Measurements from ENCODE around the gene FCHSD1.

The FCHSD1 gene

DNA sequence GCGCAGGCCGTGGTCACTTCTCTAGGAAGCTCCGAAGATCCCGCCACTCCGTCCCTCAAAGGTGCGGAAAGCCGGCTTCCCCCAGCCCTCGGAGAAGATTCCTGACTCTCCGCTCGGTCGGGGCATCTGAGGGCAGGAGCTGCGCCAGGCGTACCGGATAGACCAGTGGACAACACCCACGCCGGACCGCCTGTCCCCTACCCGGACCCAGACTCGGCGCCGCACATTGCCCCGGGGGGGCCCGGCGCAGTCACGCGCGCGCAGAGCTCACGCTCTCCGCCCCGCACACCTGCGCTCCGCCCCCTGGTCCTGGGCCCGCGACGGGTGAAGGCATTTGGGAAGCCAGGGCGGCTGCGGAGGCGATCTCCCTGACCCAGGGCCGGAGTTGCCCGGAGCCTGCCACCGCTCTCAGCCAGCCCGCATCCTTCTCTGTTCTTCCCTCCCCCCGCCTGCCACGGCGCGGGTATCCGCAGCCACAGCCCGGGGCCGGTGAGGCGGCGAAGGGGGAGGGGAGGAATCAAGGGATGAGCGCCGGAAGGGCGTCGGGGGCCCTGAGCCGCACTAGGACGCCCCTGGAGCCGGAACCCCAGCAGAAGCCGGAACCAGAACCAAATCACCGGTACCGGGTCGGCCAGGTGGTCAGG lies 14.0 kb downstream of the FCHSD1 start:
- H3K4me3 ChIP-seq (ENCODE audit: low read depth, low read length), result peak overlapping the region; percentile 99
- TF ChIP-seq, protein P1, sequence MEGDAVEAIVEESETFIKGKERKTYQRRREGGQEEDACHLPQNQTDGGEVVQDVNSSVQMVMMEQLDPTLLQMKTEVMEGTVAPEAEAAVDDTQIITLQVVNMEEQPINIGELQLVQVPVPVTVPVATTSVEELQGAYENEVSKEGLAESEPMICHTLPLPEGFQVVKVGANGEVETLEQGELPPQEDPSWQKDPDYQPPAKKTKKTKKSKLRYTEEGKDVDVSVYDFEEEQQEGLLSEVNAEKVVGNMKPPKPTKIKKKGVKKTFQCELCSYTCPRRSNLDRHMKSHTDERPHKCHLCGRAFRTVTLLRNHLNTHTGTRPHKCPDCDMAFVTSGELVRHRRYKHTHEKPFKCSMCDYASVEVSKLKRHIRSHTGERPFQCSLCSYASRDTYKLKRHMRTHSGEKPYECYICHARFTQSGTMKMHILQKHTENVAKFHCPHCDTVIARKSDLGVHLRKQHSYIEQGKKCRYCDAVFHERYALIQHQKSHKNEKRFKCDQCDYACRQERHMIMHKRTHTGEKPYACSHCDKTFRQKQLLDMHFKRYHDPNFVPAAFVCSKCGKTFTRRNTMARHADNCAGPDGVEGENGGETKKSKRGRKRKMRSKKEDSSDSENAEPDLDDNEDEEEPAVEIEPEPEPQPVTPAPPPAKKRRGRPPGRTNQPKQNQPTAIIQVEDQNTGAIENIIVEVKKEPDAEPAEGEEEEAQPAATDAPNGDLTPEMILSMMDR (conservative IDR thresholded peaks at IDR 0.05; ENCODE audit: low read depth, low read length), result no peak
- DNase-seq (ENCODE audit: low read depth), result no peak

DNA sequence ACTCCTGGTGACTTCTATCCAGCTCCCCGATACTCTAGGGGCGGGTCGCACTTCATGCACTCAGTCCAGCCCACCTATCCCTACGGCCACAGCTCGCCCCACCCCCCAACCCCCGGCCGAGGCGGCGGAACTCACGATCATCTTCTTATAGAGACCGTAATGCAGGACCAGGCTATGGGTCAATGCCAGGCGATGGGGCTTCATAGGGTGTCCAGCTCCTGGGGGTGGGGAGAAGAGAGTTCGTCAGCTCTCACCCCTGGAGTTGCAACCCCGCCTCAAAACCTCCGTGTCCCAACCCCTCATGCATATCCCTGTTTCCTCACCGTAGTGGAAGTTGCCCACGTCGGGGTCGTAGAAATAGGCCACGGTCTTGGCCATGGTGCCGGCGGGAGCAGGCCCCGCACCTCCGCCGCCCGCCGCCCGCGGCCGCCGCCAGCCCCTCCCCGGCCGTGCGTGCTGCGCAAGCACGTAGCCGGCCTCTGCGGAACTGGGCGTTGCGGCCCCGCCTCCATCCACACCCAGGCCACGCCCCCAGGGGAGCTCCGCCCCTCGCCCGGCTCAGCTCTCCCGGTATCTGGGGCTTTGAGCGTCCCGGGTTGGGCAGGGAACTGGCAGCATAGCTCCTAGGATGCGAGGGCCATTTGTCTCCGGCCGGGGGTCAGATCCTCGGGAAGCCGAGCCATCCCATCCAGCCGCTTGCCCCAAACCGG lies 14.7 kb downstream of the FCHSD1 start, which contains the start of the genes HDAC3 and RELL2:
TSS of gene HDAC3 (minus strand) at position 437 of the 710 bp plus-strand sequence. CDS start at position 378, 59 bp downstream.
TSS of gene RELL2 (plus strand) at position 585 of the 710 bp plus-strand sequence. CDS start 1,229 bp downstream, outside the sequence.
- peak within 1 kb of the TSS; percentile 99 for H3K4me3 ChIP-seq (ENCODE audit: low read depth, low read length)
- peak; percentile 90 for DNase-seq (ENCODE audit: low read depth)
- TF ChIP-seq, protein P1 (conservative IDR thresholded peaks at IDR 0.05; ENCODE audit: low read depth, low read length), result no peak

DNA sequence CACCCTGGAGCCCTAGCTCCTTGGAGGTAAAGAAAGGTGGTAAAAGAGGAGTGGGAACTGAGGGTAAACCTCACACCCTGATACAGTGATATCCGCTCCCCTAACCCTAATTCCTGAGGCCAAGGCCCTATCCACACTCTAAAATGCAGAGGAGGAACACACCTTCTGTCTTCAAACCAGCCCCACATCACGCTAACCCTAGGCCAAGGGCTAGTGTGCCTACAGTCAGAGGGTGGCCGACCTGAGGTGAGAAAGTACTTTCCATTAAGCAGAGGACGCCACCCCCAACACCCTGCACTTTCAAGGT lies 15.2 kb downstream of the FCHSD1 start:
- DNase-seq (ENCODE audit: low read depth), result no peak
- H3K4me3 ChIP-seq (ENCODE audit: low read depth, low read length), result peak overlapping the region; percentile 99
- TF ChIP-seq, protein P1 (conservative IDR thresholded peaks at IDR 0.05; ENCODE audit: low read depth, low read length), result no peak

DNA sequence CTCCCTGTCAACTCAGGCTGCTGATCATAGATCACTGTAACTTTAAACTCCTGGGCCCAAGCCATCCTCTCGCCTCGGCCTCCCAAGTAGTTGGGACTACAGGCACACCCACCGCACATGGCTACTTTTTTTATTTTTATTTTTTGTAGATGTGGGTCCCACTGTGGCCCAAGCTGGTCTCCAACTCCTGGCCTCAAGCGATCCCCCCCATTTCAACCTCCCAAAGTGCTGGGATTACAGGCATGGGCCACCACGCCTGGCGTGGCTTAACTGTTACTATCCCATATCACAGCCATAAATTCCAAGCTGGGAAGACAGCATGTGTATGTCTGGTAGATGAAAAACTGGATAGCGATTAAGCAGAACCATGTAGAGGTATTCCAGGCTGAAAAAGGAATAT lies 15.6 kb downstream of the FCHSD1 start:
- peak overlapping the region; percentile 99 for H3K4me3 ChIP-seq (ENCODE audit: low read depth, low read length)
- DNase-seq (ENCODE audit: low read depth), result no peak
- TF ChIP-seq, protein P1 (conservative IDR thresholded peaks at IDR 0.05; ENCODE audit: low read depth, low read length), result no peak

DNA sequence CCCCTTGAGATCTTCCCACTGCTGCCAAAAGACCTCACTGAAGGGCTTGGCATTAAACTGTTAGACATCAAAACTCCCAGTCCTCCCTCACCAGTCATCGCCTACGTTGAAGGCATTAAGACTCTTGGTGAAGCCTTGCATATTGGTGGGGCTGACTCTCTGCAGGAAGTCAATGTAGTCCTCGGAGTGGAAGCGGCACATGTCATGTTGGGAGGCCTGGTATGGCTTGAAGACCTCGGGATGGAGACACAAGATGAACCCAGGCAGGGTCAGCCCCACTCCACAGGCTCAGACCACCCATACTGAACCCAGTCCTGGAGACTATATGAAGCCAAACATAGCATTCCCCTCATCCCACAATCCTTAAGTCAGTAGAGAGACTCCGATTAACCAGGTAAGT lies 16.5 kb downstream of the FCHSD1 start:
- TF ChIP-seq, protein P1 (conservative IDR thresholded peaks at IDR 0.05; ENCODE audit: low read depth, low read length), result no peak
- DNase-seq (ENCODE audit: low read depth), result no peak
- H3K4me3 ChIP-seq (ENCODE audit: low read depth, low read length), result no peak overlapping the region

DNA sequence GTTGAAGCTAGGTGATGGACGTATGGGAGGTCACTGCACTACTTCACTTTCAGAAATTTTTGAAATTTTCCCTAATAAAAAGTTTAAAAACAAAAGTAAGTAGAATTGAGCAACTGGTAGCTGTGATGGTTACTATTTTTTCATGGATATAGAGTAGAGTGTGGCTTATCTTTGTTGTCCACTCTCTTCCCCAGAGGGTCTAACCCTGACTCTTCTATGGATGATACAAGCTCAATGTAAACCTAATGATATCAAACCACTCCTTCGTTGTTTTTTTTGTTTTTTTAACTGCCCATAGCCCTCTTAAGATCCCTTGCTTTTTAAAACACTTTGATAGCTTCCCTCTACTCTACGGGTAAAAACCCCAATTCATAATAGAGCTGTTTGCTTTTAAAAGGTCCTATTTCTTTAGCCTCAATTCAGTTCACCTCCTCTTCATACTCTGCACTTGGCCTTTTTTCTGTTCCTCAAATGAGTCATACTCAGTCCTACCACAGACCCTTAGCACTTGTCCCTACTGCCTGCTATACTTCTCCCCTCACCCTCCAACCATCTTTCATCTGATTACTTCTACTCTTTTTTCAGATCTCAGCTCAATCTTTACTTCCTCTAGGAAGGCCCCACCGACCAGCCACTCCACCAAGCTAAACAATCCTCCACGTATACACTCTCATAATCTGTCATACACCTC lies 17.2 kb downstream of the FCHSD1 start:
- DNase-seq (ENCODE audit: low read depth), result no peak
- TF ChIP-seq, protein P1 (conservative IDR thresholded peaks at IDR 0.05; ENCODE audit: low read depth, low read length), result no peak
- H3K4me3 ChIP-seq (ENCODE audit: low read depth, low read length), result no peak overlapping the region

All from choroid plexus epithelial cell (primary cell).